Measurements from ENCODE around the gene PTPA. TPM values are rescaled to one million over a fixed set of nuclear protein-coding genes. Genes with fewer than 3 reads are reported as not detected.
"Not testable (repeated sequence)": the region's sequence is repeated elsewhere in the genome, so short reads cannot be mapped to it uniquely, and the experiment has no call there.

PTPA gene
- total and polyA plus RNA-seq, 2 donors: 48.5 to 125 TPM

- Histone ChIP-seq H3K4me3 (ENCODE audit: low read depth, low read length) (no peak overlapping the region), H3K36me3 (ENCODE audit: insufficient read depth) (peaks cover 2% of the 10 kb centered on the region), H3K27ac (ENCODE audit: low read depth) (no peak overlapping the region), H3K4me1 (ENCODE audit: insufficient read depth) (no peaks in the 10 kb centered on the region)
- DNase-seq (ENCODE audit: extremely low spot score): no peak
- 78% methylated on average over 10 of the region's 10 CpGs for WGBS
Observed at GRCh38 chr9:129126749-129127618, 15.8 kb downstream of the PTPA start.

- DNase-seq (ENCODE audit: extremely low spot score): no peak
- no peak overlapping the region for H3K4me3 ChIP-seq (ENCODE audit: low read depth, low read length)
- H3K27ac ChIP-seq (ENCODE audit: low read depth): no peak overlapping the region
- 94% methylated on average over 5 of the region's 5 CpGs for WGBS
- peaks cover 2% of the 10 kb centered on the region for H3K36me3 ChIP-seq (ENCODE audit: insufficient read depth)
- H3K4me1 ChIP-seq (ENCODE audit: insufficient read depth): no peaks in the 10 kb centered on the region
Observed at GRCh38 chr9:129128689-129129088, 17.5 kb downstream of the PTPA start.

GRCh38 chr9:129130271-129130670 is 19.1 kb downstream of the PTPA start:
- 93% methylated on average over 7 of the region's 7 CpGs for WGBS
- not testable (repeated sequence) for DNase-seq (ENCODE audit: extremely low spot score); H3K27ac ChIP-seq (ENCODE audit: low read depth); H3K36me3 ChIP-seq (ENCODE audit: insufficient read depth); H3K4me3 ChIP-seq (ENCODE audit: low read depth, low read length); H3K4me1 ChIP-seq (ENCODE audit: insufficient read depth)

- Histone ChIP-seq H3K27ac (ENCODE audit: low read depth) (no peak overlapping the region), H3K36me3 (ENCODE audit: insufficient read depth) (no peaks in the 10 kb centered on the region), H3K4me1 (ENCODE audit: insufficient read depth) (no peaks in the 10 kb centered on the region), H3K4me3 (ENCODE audit: low read depth, low read length) (no peak overlapping the region)
- no peak for DNase-seq (ENCODE audit: extremely low spot score)
- 67% methylated on average over 3 of the region's 3 CpGs for WGBS
Observed at GRCh38 chr9:129130791-129131190, 19.6 kb downstream of the PTPA start.

- 44% methylated on average over 13 of the region's 13 CpGs for WGBS
- Histone ChIP-seq H3K36me3 (ENCODE audit: insufficient read depth) (no peaks in the 10 kb centered on the region), H3K4me3 (ENCODE audit: low read depth, low read length) (no peak overlapping the region), H3K4me1 (ENCODE audit: insufficient read depth) (no peaks in the 10 kb centered on the region), H3K27ac (ENCODE audit: low read depth) (no peak overlapping the region)
- DNase-seq (ENCODE audit: extremely low spot score): no peak
Observed at GRCh38 chr9:129131300-129132145, 20.3 kb downstream of the PTPA start.

- no peaks in the 10 kb centered on the region for H3K36me3 ChIP-seq (ENCODE audit: insufficient read depth)
- WGBS: 89% methylated on average over 4 of the region's 4 CpGs
- H3K4me1 ChIP-seq (ENCODE audit: insufficient read depth): no peaks in the 10 kb centered on the region
- no peak overlapping the region for H3K27ac ChIP-seq (ENCODE audit: low read depth)
- no peak for DNase-seq (ENCODE audit: extremely low spot score)
- no peak overlapping the region for H3K4me3 ChIP-seq (ENCODE audit: low read depth, low read length)
Observed at GRCh38 chr9:129133082-129133481, 21.9 kb downstream of the PTPA start.

- H3K4me3 ChIP-seq (ENCODE audit: low read depth, low read length): no peak overlapping the region
- 88% methylated on average over 6 of the region's 6 CpGs for WGBS
Observed at GRCh38 chr9:129135476-129135875, 24.3 kb downstream of the PTPA start.

GRCh38 chr9:129136446-129137035 is 25.3 kb downstream of the PTPA start:
- H3K36me3 ChIP-seq (ENCODE audit: insufficient read depth): no peaks in the 10 kb centered on the region
- no peak overlapping the region for H3K27ac ChIP-seq (ENCODE audit: low read depth)
- H3K4me1 ChIP-seq (ENCODE audit: insufficient read depth): no peaks in the 10 kb centered on the region
- DNase-seq (ENCODE audit: extremely low spot score): no peak
- H3K4me3 ChIP-seq (ENCODE audit: low read depth, low read length): no peak overlapping the region
- WGBS: 80% methylated on average over 16 of the region's 16 CpGs

More at GRCh38 chr9:129135476-129135875, 24.3 kb downstream of the PTPA start:
- no peak overlapping the region for H3K27ac ChIP-seq (ENCODE audit: low read depth)
- no peaks in the 10 kb centered on the region for H3K4me1 ChIP-seq (ENCODE audit: insufficient read depth)
- DNase-seq (ENCODE audit: extremely low spot score): no peak
- no peaks in the 10 kb centered on the region for H3K36me3 ChIP-seq (ENCODE audit: insufficient read depth)

- H3K4me1 ChIP-seq (ENCODE audit: insufficient read depth): no peaks in the 10 kb centered on the region
- H3K4me3 ChIP-seq (ENCODE audit: low read depth, low read length): no peak overlapping the region
- WGBS: 83% methylated on average over 19 of the region's 19 CpGs
- no peak for DNase-seq (ENCODE audit: extremely low spot score)
- H3K27ac ChIP-seq (ENCODE audit: low read depth): peak overlapping the region; percentile 69
- H3K36me3 ChIP-seq (ENCODE audit: insufficient read depth): no peaks in the 10 kb centered on the region
Observed at GRCh38 chr9:129137292-129138143, 26.3 kb downstream of the PTPA start.

- DNase-seq (ENCODE audit: extremely low spot score): no peak
- Histone ChIP-seq H3K4me3 (ENCODE audit: low read depth, low read length) (no peak overlapping the region), H3K36me3 (ENCODE audit: insufficient read depth) (no peaks in the 10 kb centered on the region), H3K27ac (ENCODE audit: low read depth) (peak overlapping the region; percentile 69), H3K4me1 (ENCODE audit: insufficient read depth) (no peaks in the 10 kb centered on the region)
- WGBS: 75% methylated on average over 9 of the region's 9 CpGs
Observed at GRCh38 chr9:129138144-129138462, 26.9 kb downstream of the PTPA start.

- H3K4me1 ChIP-seq (ENCODE audit: insufficient read depth): no peaks in the 10 kb centered on the region
- no peak overlapping the region for H3K4me3 ChIP-seq (ENCODE audit: low read depth, low read length)
- peak overlapping the region; percentile 54 for H3K27ac ChIP-seq (ENCODE audit: low read depth)
- H3K36me3 ChIP-seq (ENCODE audit: insufficient read depth): no peaks in the 10 kb centered on the region
- no peak for DNase-seq (ENCODE audit: extremely low spot score)
- 30% methylated on average over 21 of the region's 21 CpGs for WGBS
Observed at GRCh38 chr9:129138476-129139232, 27.4 kb downstream of the PTPA start.

GRCh38 chr9:129139233-129139992 is 28.2 kb downstream of the PTPA start:
- H3K4me3 ChIP-seq (ENCODE audit: low read depth, low read length): peak overlapping the region; percentile 18
- peak overlapping the region; percentile 79 for H3K27ac ChIP-seq (ENCODE audit: low read depth)
- DNase-seq (ENCODE audit: extremely low spot score): peak; percentile 83
- no peaks in the 10 kb centered on the region for H3K4me1 ChIP-seq (ENCODE audit: insufficient read depth)
- no peaks in the 10 kb centered on the region for H3K36me3 ChIP-seq (ENCODE audit: insufficient read depth)
- WGBS: 3% methylated on average over 13 of the region's 13 CpGs
